ENCODE measurements around the gene KDM2A.
"Not testable (repeated sequence)": the region's sequence is repeated elsewhere in the genome, so short reads cannot be mapped to it uniquely, and the experiment has no call there.

The KDM2A gene

DNA sequence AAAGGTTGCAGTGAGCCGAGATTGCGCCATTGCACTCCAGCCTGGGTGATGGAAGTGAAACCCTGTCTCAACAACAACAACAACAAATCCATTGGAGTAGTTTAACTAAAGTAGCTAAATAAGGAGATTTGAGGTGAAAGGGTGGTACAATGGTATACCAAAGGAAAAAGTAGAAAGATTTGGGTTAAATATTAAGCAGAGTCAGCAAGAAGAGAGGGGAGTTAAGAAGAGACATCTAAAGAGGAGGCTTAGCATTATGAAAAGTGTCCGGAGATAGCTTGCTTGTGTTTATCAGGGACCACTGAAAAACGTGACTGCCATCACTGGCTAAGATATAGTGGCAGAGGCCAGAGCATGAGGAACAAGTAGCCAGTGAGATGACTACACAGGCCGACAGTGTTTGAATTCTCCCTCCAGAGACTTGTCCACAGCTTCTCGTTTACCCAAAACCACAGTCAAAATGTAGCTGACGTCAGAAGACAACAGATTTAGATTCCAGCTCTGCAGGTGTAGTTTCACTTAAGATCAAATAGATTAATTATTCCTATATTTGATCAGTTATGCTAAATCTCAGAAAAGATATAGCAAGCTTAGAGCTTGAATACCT lies 114.6 kb downstream of the KDM2A start:
- DNase-seq (ENCODE audit: low read depth) = no peak
- TF ChIP-seq CTCF (IDR thresholded peaks at IDR 0.05; ENCODE audit: insufficient read depth, low read depth, low read length, missing control alignments) = no peak
- H3K4me3 ChIP-seq (ENCODE audit: low read depth, low read length) = no peak overlapping the region

DNA sequence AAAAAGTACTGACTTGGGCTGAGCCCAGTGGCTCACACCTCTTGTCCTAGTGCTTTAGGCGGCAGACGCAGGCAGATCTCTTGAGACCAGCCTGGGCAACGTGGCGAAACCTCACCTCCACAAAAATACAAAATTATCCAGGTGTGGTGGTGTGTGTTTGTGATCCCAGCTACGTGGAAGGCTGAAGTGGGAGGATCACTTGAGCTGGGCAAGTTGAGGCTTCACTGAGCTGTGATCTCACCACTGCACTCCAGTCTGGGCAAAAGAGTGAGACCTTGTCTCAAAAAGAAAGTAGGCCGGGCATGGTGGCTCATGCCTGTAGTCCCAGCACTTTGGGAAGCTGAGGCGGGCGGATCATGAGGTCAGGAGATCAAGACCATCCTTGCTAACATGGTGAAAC lies 115.5 kb downstream of the KDM2A start:
- DNase-seq (ENCODE audit: low read depth); H3K4me3 ChIP-seq (ENCODE audit: low read depth, low read length): not testable (repeated sequence)

DNA sequence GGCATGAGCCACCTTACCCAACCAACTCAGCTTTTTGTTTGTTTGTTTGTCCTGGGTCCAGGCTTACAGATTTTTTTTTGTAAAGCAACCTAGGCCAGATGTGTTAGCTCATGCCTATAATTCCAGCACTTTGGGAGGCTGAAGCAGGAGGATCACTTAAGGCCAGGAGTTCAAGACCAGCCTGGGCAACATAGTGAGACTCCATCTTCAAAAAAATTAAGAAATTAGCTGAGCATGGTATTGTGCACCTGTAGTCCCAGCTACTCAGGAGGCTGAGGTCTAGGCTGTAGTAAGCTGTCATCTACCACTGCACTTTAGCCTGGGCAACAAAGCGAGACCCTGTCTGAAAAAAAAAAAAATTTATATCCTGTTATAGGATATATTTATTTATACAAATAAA lies 118.5 kb downstream of the KDM2A start:
- DNase-seq (ENCODE audit: low read depth) = no peak
- H3K4me3 ChIP-seq (ENCODE audit: low read depth, low read length) = no peak overlapping the region
- no peak for TF ChIP-seq CTCF (IDR thresholded peaks at IDR 0.05; ENCODE audit: insufficient read depth, low read depth, low read length, missing control alignments)

- DNase-seq (ENCODE audit: low read depth) = no peak
- no peak for TF ChIP-seq CTCF (IDR thresholded peaks at IDR 0.05; ENCODE audit: insufficient read depth, low read depth, low read length, missing control alignments)
- H3K4me3 ChIP-seq (ENCODE audit: low read depth, low read length) = peak overlapping the region; percentile 42
Observed at GRCh38 chr11:67238894-67239782, 120.1 kb downstream of the KDM2A start.

- peak overlapping the region; percentile 83 for H3K4me3 ChIP-seq (ENCODE audit: low read depth, low read length)
- DNase-seq (ENCODE audit: low read depth) = peak; percentile 99
- no peak for TF ChIP-seq CTCF (IDR thresholded peaks at IDR 0.05; ENCODE audit: insufficient read depth, low read depth, low read length, missing control alignments)
Observed at GRCh38 chr11:67239783-67240575, 120.9 kb downstream of the KDM2A start.

GRCh38 chr11:67240576-67241389 lies 121.7 kb downstream of the KDM2A start:
- TF ChIP-seq CTCF (IDR thresholded peaks at IDR 0.05; ENCODE audit: insufficient read depth, low read depth, low read length, missing control alignments) = no peak
- peak overlapping the region; percentile 83 for H3K4me3 ChIP-seq (ENCODE audit: low read depth, low read length)
- DNase-seq (ENCODE audit: low read depth) = peak; percentile 92
